H1 (cell line): ENCODE results near the gene CCDC121. TPM values are rescaled to one million over a fixed set of nuclear protein-coding genes. Genes with fewer than 3 reads are reported as not detected.

Experiments
- CTCF ChIA-PET: fragments of 300-600 bp; sonication (Branson Sonifier 250); formaldehyde crosslinking; loops from one replicate; lab custom pipeline; 2021; ENCODE audit not compliant: partially characterized antibody; lab: Charles Lee
- POLR2A ChIA-PET: fragments of 300-600 bp; sonication (Branson Sonifier 250); formaldehyde crosslinking; loops from one replicate; lab custom pipeline; 2021; ENCODE audit warnings: inconsistent platforms; ENCODE audit not compliant: partially characterized antibody; lab: Charles Lee
- DNase-seq, 2 experiments: peaks; one replicate each; pipeline versions ENCODE4 v3.0.0 to v3.0.0-alpha.2; 2010 to 2022; ENCODE audit warnings: low spot score in 2 of 2, low read depth in 1 of 2, mixed read lengths in 1 of 2
- FAIRE-seq: peaks from 2 replicates; lab custom pipeline; 2011; peaks lifted over from hg19 to GRCh38; lab: Jason Lieb, UNC
- H2AFZ ChIP-seq: 2 replicates; pipeline ENCODE4 v1.8.1; 2012; ENCODE audit warnings: low read length, inconsistent platforms
- H2AK5ac ChIP-seq: 2 replicates; pipeline ENCODE4 v1.6.1; 2013; ENCODE audit warnings: low read depth, low read length
- H2BK120ac ChIP-seq: replicated peaks from 2 replicates; pipeline ENCODE3; 2013; ENCODE audit warnings: low read depth, low read length, inconsistent platforms
- H2BK12ac ChIP-seq: 2 replicates; pipeline ENCODE4 v1.6.1; 2013; ENCODE audit warnings: low read depth, low read length
- H2BK15ac ChIP-seq: 2 replicates; pipeline ENCODE4 v1.6.1; 2013; ENCODE audit warnings: low read length
- H2BK20ac ChIP-seq: 2 replicates; pipeline ENCODE4 v1.6.1; 2013; ENCODE audit warnings: low read length
- H2BK5ac ChIP-seq: 2 replicates; pipeline ENCODE4 v1.6.1; 2013; ENCODE audit warnings: low read depth, low read length
- H3K14ac ChIP-seq: 2 replicates; pipeline ENCODE4 v1.6.1; 2013; ENCODE audit warnings: inconsistent platforms; ENCODE audit not compliant: insufficient read length
- H3K18ac ChIP-seq: 2 replicates; pipeline ENCODE4 v1.6.1; 2013; ENCODE audit warnings: low read length; ENCODE audit errors: extremely low read depth
- H3K23ac ChIP-seq: 2 replicates; pipeline ENCODE4 v1.6.1; 2013; ENCODE audit warnings: inconsistent platforms; ENCODE audit not compliant: insufficient read length
- H3K23me2 ChIP-seq: 2 replicates; pipeline ENCODE4 v1.6.1; 2013; ENCODE audit warnings: low read depth, low read length
- H3K27ac ChIP-seq: 2 replicates; pipeline ENCODE4 v1.6.1; 2011; ENCODE audit warnings: low read depth, low read length, inconsistent platforms
- H3K27me3 ChIP-seq, 4 experiments: replicated peaks in 1 of 4; 1 replicate in 1 of 4; 2 replicates in 3 of 4; pipeline versions ENCODE4 v1.6.1 to v1.8.1; 2011 to 2013; ENCODE audit warnings: low read length in 3 of 4, mild to moderate bottlenecking in 3 of 4, inconsistent platforms in 2 of 4, mixed read lengths in 2 of 4, moderate library complexity in 1 of 4; ENCODE audit not compliant: control insufficient read depth in 3 of 4, insufficient read depth in 3 of 4; ENCODE audit errors: extremely low read depth in 1 of 4
- H3K36me3 ChIP-seq, 4 experiments: 2 replicates each; pipeline versions ENCODE4 v1.6.1 to v1.8.1; 2011 to 2013; ENCODE audit warnings: mild to moderate bottlenecking in 4 of 4, low read length in 3 of 4, moderate library complexity in 2 of 4, control low read depth in 1 of 4, inconsistent platforms in 1 of 4; ENCODE audit not compliant: insufficient read depth in 4 of 4, control insufficient read depth in 2 of 4
- H3K4ac ChIP-seq: replicated peaks from 2 replicates; pipeline ENCODE3; 2013; ENCODE audit warnings: low read length, low read depth, mixed read lengths, inconsistent platforms; ENCODE audit not compliant: insufficient read length
- H3K4me1 ChIP-seq, 4 experiments: replicated peaks in 1 of 4; 1 replicate in 1 of 4; 2 replicates in 3 of 4; pipeline versions ENCODE4 v1.6.1 to v1.8.1; 2011 to 2013; ENCODE audit warnings: low read length in 3 of 4, inconsistent platforms in 2 of 4, mixed read lengths in 1 of 4; ENCODE audit not compliant: insufficient read depth in 4 of 4, control insufficient read depth in 3 of 4
- H3K4me2 ChIP-seq, 2 experiments: 2 replicates each; pipeline versions ENCODE4 v1.6.1 to v1.8.1; 2011 to 2013; ENCODE audit warnings: low read depth in 2 of 2, low read length in 2 of 2, control low read depth in 1 of 2, inconsistent platforms in 1 of 2, mild to moderate bottlenecking in 1 of 2; ENCODE audit not compliant: insufficient read depth in 1 of 2
- H3K4me3 ChIP-seq, 4 experiments: fragments of 200-600, 300-600 bp in 1 of 4; sonication (generic), shearing (Covaris generic), sonication (Bioruptor Twin) in 1 of 4; 2 replicates each; pipeline versions ENCODE4 v1.5.1 to v1.8.1; 2011 to 2016; ENCODE audit warnings: low read length in 4 of 4, low read depth in 3 of 4, control low read depth in 2 of 4, inconsistent platforms in 2 of 4, mild to moderate bottlenecking in 2 of 4, mixed read lengths in 1 of 4, moderate library complexity in 1 of 4; ENCODE audit not compliant: insufficient read depth in 2 of 4; ENCODE audit errors: extremely low read depth in 1 of 4
- H3K56ac ChIP-seq: replicated peaks from 2 replicates; pipeline ENCODE3; 2013; ENCODE audit warnings: low read depth, mild to moderate bottlenecking, mixed read lengths, low read length, inconsistent platforms; ENCODE audit not compliant: insufficient read length
- H3K79me1 ChIP-seq: 2 replicates; pipeline ENCODE4 v1.6.1; 2013; ENCODE audit warnings: low read depth, low read length, control low read depth
- H3K79me2 ChIP-seq, 2 experiments: 2 replicates each; pipeline versions ENCODE4 v1.6.1 to v1.8.1; 2012 to 2013; ENCODE audit warnings: low read length in 2 of 2, mild to moderate bottlenecking in 2 of 2, inconsistent platforms in 1 of 2; ENCODE audit not compliant: insufficient read depth in 2 of 2, control insufficient read depth in 1 of 2
- H3K9ac ChIP-seq, 4 experiments: replicated peaks in 1 of 4; 1 replicate in 1 of 4; 2 replicates in 3 of 4; pipeline versions ENCODE4 v1.6.1 to v1.8.1; 2011 to 2013; ENCODE audit warnings: low read depth in 3 of 4, low read length in 3 of 4, control low read depth in 2 of 4, mild to moderate bottlenecking in 2 of 4, moderate library complexity in 2 of 4, inconsistent platforms in 1 of 4; ENCODE audit errors: extremely low read depth in 1 of 4
- H3K9me3 ChIP-seq, 2 experiments: 2 replicates each; pipeline versions ENCODE4 v1.6.1 to v1.8.1; 2012 to 2013; ENCODE audit warnings: mild to moderate bottlenecking in 2 of 2, moderate library complexity in 2 of 2, control low read depth in 1 of 2, inconsistent platforms in 1 of 2, low read depth in 1 of 2, low read length in 1 of 2, mixed read lengths in 1 of 2; ENCODE audit not compliant: insufficient read depth in 2 of 2
- H4K20me1 ChIP-seq, 2 experiments: replicated peaks in 1 of 2; 2 replicates each; pipeline versions ENCODE3 to v1.8.1; 2011 to 2013; ENCODE audit warnings: inconsistent platforms in 2 of 2, low read length in 2 of 2, mild to moderate bottlenecking in 1 of 2; ENCODE audit not compliant: insufficient read depth in 2 of 2, control insufficient read depth in 1 of 2
- H4K5ac ChIP-seq: 2 replicates; pipeline ENCODE4 v1.6.1; 2013; ENCODE audit warnings: low read length, low read depth, mixed read lengths, inconsistent platforms; ENCODE audit not compliant: insufficient read length
- H4K8ac ChIP-seq: 2 replicates; pipeline ENCODE4 v1.8.0; 2013; ENCODE audit warnings: mild to moderate bottlenecking, moderate library complexity, low read length, inconsistent platforms; ENCODE audit not compliant: insufficient read depth; ENCODE audit errors: extremely low read depth
- H4K91ac ChIP-seq: replicated peaks from 2 replicates; pipeline ENCODE3; 2013; ENCODE audit warnings: low read length, mixed read lengths, inconsistent platforms; ENCODE audit not compliant: insufficient read length
- BCL11A ChIP-seq, 2 experiments: IDR thresholded peaks; one replicate each; pipeline ENCODE4 v1.6.1; 2011; ENCODE audit warnings: low read depth in 2 of 2, low read length in 2 of 2, mild to moderate bottlenecking in 2 of 2
- EP300 ChIP-seq, 2 experiments: IDR thresholded peaks; 1 replicate in 1 of 2; 2 replicates in 1 of 2; pipeline ENCODE4 v1.6.1; 2011 to 2012; ENCODE audit warnings: low read depth in 2 of 2, low read length in 2 of 2, mild to moderate bottlenecking in 2 of 2, borderline replicate concordance in 1 of 2, inconsistent platforms in 1 of 2, moderate library complexity in 1 of 2
- ZNF274 ChIP-seq: IDR thresholded peaks from 2 replicates; pipeline ENCODE4 v1.7.0; 2012; ENCODE audit warnings: low read length, borderline replicate concordance; ENCODE audit errors: extremely low read depth
- WGBS, 2 experiments: shearing (Covaris generic) in 1 of 2; methylation state at CpG; one replicate each; pipeline versions ENCODE4 v1.1.6 to v1.1.7; 2013 to 2015; ENCODE audit warnings: low lambda C conversion rate in 2 of 2, mixed read lengths in 2 of 2, inconsistent platforms in 1 of 2, low coverage in 1 of 2, missing lambda C conversion rate in 1 of 2; ENCODE audit not compliant: insufficient replicate concordance in 2 of 2, insufficient coverage in 1 of 2, insufficient read length in 1 of 2; ENCODE audit errors: extremely low coverage in 1 of 2, missing lambda C conversion rate in 1 of 2; 5-methylcytosine and 5-hydroxymethylcytosine counted together
- polyA plus RNA-seq, 7 experiments: library from polyadenylated mRNA; depleted of rRNA in 3 of 7; stranded (reverse) in 5 of 7; unstranded in 2 of 7; fragments of >200 nt in 5 of 7; fragments of 200-250 nt in 2 of 7; gene quantifications; 1 replicate in 5 of 7; 2 replicates in 1 of 7; 4 replicates in 1 of 7; pipeline versions ENCODE4 v1.2.1 to v1.2.3, GENCODE V29; 2011 to 2013; ENCODE audit warnings: missing spikeins in 2 of 7, mixed read lengths in 2 of 7
- total RNA-seq: library from RNA; stranded (reverse); fragmentation: NEBNext Ultra II Directional; extraction: Animal tissue kit (Norgen Biotek cat#: 25700); gene quantifications from 2 replicates; pipeline ENCODE4 v1.2.1, GENCODE V29; 2021
- TF ChIP-seq, protein P1 (sequence below): IDR thresholded peaks from 2 replicates; pipeline ENCODE4 v1.6.1; 2011; ENCODE audit warnings: low read depth, mild to moderate bottlenecking, low read length; ENCODE audit not compliant: insufficient read depth

CCDC121 gene
- total and polyA plus RNA-seq, 2 of the 8 experiments (the other 6 are each of a cell fraction or from before 2014, with no cell fraction given), result 0.68 to 1.5 TPM

DNA sequence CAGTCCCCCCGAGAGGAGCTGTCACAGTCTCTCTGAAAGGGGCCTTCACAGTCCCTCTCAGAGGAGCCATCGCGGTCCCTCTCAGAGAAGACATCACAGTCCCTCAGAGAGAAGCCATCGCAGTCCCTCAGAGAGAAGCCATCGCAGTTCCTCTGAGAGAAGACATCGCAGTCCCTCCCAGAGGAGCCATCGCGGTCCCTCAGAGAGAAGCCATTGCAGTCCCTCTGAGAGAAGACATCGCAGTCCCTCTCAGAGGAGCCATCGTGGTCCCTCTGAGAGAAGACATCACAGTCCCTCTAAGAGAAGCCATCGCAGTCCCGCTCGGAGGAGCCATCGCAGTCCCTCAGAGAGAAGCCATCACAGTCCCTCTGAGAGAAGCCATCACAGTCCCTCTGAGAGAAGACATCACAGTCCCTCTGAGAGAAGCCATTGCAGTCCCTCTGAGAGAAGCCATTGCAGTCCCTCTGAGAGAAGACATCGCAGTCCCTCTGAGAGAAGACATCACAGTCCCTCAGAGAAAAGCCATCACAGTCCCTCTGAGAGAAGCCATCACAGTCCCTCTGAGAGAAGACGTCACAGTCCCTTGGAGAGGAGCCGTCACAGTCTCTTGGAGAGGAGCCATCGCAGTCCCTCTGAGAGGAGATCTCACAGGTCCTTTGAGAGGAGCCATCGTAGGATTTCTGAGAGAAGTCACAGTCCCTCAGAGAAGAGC is 47.2 kb downstream of the CCDC121 start:
- WGBS, 2 experiments, result 91% methylated on average over 19 of the region's 19 CpGs; no CpG with 5 or more reads in 1 of the 2 experiments
- TF ChIP-seq EP300 (IDR thresholded peaks at IDR 0.05; ENCODE audit: borderline replicate concordance in 1 of 2, low read depth in 2 of 2, low read length in 2 of 2) (no peak), BCL11A (IDR thresholded peaks at IDR 0.05; ENCODE audit: low read depth in 2 of 2, low read length in 2 of 2) (no peak), ZNF274 (no peak)
- TF ChIP-seq, protein P1, sequence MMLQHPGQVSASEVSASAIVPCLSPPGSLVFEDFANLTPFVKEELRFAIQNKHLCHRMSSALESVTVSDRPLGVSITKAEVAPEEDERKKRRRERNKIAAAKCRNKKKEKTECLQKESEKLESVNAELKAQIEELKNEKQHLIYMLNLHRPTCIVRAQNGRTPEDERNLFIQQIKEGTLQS, result no peak
- TF ChIP-seq, all 59 proteins: peak for 0
- no peak overlapping the region for H2AK5ac ChIP-seq
- POLR2A ChIA-PET, result interaction anchor here (1.0 kb wide), 1 partner anchor 55 kb away, joined by 3 read pairs; no protein-coding TSS in a partner anchor
- H3K9me3 ChIP-seq, result peaks cover 5 to 13% of the 10 kb centered on the region in 2 experiments; a peak in 1 of 4 replicates
- peaks cover 22 to 36% of the 10 kb centered on the region in 2 experiments for H3K79me2 ChIP-seq
- H3K56ac ChIP-seq, result no peak overlapping the region
- no peak overlapping the region for H3K23ac ChIP-seq
- no peaks in the 10 kb centered on the region for H3K36me3 ChIP-seq
- no peak overlapping the region for H4K8ac ChIP-seq
- no peak overlapping the region for H3K4ac ChIP-seq
- H2BK15ac ChIP-seq, result no peak overlapping the region
- no peak overlapping the region for H2AFZ ChIP-seq
- H2BK5ac ChIP-seq, result no peak overlapping the region; the same call in 1 of the 2 replicates
- peaks cover 0 to 3% (median 0%) of the 10 kb centered on the region in 4 experiments; a peak in 4 of 7 replicates for H3K27me3 ChIP-seq
- H3K18ac ChIP-seq, result no peak overlapping the region
- H3K27ac ChIP-seq, result no peak overlapping the region
- no peak overlapping the region; a peak in 1 of 4 replicates for H3K4me2 ChIP-seq
- CTCF ChIA-PET, result no interaction called here
- no peak overlapping the region for H3K9ac ChIP-seq
- no peak overlapping the region for H2BK20ac ChIP-seq
- no peak overlapping the region for H3K14ac ChIP-seq
- H3K4me1 ChIP-seq, result no peaks in the 10 kb centered on the region; a peak in 2 of 7 replicates
- FAIRE-seq (no peak), DNase-seq (no peak)
- no peak overlapping the region for H2BK120ac ChIP-seq
- peaks cover 2 to 3% of the 10 kb centered on the region in 2 experiments for H4K20me1 ChIP-seq
- H3K23me2 ChIP-seq, result peaks cover 5% of the 10 kb centered on the region; the same call in 1 of the 2 replicates
- H3K79me1 ChIP-seq, result 0 out of 2 replicates have a peak, but pooled peaks cover 1% of the 10 kb centered on the region
- H3K4me3 ChIP-seq, result no peak overlapping the region
- no peak overlapping the region for H4K5ac ChIP-seq
- H4K91ac ChIP-seq, result no peak overlapping the region
- no peak overlapping the region for H2BK12ac ChIP-seq
